Stimulated activated CD4-positive, alpha-beta T cell treated with anti-CD3 and anti-CD28 coated beads, Interleukin-15, amount 100 ng/mL, for 48 hours (primary cell): ENCODE results near the gene ANG.
"Not testable (repeated sequence)": the region's sequence is repeated elsewhere in the genome, so short reads cannot be mapped to it uniquely, and the experiment has no call there.

Experiments used
- DNase-seq, 2 donors: peaks; one replicate each; pipeline ENCODE4 v3.0.0-alpha.2; 2020; ENCODE audit warnings: low read depth in 2 of 2

The ANG gene

DNA sequence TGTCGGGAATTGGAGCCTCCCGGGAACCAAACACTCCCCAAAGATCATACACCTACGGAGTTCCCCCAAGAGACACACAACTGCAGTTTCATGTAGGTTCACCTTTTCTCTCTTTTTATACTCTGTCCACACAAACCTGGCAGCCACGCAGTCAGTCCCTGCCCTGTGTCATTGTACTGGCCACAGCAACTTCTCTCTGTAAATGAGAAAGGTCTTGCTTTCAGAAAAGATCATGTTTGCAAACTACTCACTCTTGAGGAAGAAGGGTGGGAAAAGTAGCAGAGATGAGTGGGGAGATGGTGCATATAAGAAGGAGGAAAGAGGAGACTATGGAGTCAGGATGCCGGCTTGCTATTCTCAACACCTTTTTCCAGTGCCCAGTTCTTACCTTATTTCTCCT, 10.4 kb downstream of the ANG start:
- DNase-seq: no peak

DNA sequence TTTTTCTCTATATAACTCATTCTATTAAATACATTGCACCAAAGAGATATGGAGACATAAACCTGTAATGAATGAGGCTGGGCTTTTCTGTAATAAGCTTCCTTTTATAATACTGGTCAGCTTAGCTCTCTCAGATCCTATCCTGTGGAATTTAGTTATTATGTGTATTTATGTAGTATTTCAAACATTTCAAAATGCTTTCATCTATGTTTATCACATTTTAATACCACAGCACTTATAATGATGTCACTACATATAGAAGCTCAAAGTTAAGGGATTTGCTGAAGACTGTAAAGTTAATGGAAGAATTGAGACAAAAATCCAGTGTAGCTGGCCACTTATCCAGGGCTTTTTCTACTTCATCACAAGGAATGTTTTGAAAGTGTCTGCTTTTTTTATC, 11.4 kb downstream of the ANG start:
- no peak for DNase-seq

DNA sequence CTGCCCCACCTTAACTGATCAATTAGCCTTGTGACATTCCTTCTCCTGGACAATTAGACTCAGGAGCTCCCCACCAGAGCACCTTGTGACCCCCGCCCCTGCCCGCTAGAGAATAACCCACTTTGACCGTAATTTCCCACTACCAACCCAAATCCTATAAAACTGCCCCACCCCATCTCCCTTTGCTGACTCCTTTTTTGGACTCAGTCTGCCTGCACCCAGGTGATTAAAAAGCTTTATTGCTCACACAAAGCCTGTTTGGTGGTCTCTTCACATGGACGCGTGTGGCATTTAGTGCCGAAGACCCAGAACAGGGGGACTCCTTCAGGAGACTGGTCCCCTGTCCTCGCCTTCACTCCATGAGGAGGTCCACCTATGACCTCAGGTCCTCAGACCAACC, 12.4 kb downstream of the ANG start:
- DNase-seq: not testable (repeated sequence)

DNA sequence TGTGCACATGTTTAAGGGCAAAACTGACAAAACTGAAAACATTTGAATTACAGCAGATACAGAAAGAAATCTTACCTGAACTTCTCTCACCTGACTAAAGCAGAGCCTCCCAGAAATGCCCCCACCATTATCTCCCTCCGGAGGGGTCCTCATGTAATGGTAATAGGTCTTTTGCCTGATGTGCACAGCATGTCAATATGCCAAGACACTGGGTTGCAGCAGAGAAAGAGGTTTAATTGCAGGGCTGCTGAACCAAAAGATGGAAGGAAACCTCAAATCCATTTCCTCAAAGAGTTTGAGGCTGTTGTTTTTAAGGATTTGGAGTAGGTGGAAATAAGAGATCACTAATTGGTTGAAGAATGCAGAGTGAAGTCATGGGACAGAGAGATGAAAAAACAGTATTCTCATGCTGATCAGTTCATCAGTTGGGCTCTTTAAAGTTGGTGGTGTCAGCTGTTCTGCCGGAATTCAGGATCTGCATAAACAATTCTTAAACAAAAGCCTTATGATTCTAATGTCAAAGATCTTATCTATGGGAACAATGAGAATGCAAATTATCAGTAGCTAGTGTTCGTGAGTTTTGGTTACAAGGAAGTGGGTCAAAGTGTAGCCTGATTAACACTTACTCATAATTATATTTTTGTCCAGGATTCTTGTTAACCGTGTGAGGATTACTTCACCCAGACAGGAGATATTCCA, 18.2 kb downstream of the ANG start:
- DNase-seq: no peak

DNA sequence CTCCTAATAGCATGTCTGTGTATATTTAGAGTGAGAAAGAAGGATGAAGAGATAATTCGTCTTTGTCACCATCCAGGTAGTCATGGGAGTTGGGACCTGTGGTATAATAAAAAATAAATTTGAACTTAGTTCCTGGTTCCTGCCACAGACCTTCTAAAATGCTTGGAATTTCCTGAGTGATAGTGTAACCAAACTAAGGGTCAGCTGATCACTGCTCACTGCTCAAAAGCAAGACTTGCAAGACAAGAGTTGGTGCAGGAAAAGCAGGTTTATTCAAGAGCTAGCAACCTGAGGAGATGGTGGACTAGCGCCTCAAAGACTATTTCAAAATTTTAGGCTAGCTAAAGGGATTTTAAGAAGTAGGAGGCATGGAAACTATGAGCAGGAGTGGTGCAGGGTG, 19.1 kb downstream of the ANG start:
- no peak for DNase-seq

DNA sequence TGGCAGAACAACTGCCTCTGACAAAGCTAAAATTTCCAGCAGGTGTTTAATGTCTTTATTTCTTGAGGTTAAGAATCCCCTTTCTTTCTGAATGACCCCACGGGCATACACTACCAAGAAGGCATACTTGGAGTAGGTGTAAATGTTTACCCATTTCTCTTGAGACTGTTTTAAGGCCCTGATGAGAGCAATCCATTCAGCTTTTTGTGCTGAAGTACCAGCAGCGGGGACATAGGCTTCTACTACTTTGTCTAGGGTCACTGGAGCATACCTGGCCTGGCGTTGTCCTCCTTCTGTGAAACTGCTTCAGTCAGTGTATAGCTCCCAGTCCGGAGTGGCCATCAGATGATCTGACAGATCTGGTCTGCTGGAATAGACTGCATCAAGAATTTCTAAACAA, 22.7 kb downstream of the ANG start:
- no peak for DNase-seq

DNA sequence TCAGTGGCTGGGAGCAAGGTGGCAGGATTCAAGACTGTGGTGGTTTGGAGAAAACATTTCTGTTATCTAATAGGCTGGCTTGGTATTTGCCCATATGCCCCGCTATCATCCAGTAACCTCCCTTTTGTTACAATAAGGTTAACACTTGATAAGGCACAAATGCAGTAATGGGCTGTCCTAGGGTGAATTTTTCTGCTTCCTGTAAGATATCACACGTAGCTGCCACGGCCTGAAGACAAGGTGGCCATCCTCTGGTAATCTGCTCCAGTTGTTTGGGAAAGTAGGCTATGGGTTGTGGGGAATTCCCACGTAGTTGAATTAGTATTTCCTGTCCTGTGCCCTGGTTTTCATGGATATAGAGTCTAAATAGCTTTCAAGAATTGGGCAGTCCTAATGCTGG, 23.1 kb downstream of the ANG start:
- DNase-seq: no peak

DNA sequence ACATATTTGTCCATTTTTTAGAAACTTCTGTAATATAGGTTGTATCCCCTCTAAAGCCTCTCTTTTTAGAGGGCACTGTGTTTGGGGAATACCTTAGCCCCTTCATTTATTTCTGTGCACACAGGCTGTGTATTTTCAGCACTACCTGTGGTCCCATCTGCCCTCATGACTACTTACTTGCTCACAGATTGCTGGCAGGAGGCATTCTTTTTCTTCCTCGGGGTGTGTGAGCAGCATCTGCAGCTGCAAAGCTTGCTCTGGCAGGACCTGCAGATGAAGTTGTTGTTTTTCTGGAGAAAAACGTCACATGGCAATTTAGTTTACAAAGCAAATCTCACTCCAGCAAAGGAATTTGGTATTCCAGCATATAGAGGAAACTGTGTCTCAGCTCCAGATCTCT, 24.3 kb downstream of the ANG start:
- DNase-seq: no peak

DNA sequence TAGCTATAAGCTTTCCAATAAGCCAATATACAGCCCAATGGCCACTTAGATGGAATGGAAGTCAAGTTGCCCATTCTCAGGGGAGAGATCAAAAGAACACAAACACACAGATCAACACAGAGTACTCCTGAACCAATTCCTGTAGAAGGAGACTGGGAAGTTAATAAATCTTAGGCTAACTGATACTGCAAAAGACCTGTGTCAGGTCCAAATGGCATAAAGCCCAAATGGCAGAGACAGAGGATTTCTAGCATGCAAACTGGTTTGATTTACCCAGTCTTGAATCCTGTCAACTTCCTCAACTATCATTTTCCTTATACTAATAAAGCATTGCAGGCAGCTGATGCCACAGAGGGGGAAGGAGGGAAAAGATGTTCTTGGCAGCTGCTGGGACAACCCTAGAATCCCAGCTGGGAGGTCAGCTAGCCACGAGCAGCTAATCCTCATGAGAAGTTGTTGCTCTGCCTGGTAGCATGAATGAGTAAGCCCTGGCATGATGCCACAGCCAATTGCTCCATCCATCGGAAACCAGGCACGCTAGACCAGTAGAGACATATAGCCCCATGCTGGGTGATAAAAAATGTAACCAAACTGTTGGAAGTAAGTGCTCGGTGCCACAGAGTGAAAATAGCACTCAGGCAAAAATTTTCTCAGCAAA, 26.2 kb downstream of the ANG start:
- DNase-seq: no peak

DNA sequence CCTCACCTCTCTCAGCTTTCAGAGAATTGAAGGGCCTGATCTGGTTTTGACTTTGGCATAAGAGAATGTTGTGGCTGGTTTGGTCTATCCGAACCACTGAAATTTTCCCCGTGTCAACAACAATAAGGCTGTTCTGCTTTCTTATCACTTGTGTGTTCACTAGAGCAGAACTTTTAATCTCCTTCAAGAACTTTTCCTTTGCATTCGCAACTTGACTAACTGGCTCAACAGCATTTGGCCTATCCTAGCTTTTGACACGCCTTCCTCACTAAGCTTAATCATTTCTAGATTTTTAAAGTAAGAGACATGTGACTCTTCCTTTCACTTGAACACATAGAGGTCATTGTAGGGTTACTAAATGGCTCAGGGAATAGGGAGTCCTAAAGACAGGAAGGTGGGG, 31.2 kb downstream of the ANG start:
- DNase-seq: no peak

DNA sequence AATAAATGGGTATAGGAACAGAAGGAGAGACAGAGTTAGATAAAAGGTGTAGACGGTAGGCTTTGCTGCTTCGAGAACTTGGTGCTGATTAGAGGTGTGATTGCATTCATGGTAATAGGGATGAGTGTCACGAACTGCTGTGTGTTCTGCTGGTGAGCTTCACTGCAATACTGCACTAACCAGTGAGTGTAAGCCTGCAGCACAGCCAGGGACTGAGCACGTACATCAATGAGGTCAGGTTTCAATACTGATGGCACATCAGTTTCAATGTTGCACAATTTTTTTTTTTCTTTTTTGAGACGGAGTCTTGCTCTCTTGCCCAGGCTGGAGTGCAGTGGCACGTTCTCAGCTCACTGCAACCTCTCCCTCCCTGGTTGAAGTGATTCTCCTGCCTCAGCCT, 32.2 kb downstream of the ANG start:
- no peak for DNase-seq

DNA sequence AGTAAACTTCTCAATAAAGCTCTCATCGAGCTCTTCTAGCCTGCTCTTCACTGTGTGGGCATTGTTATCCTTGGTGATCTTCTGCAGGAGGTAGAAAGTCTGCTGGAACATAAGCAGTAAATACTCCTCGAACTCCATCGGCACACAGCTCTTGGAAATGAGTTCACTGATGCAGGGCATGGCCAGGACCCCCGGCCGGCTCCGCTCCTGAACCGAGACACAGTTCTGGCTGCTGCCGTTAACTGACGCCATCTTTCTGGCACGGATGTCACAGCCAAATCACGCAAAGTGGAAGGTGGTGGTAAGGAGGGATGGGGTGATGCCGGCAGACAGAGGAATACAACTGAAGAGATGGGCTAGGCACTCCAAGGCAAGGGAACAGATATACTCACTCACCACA, 33.5 kb downstream of the ANG start:
- no peak for DNase-seq

DNA sequence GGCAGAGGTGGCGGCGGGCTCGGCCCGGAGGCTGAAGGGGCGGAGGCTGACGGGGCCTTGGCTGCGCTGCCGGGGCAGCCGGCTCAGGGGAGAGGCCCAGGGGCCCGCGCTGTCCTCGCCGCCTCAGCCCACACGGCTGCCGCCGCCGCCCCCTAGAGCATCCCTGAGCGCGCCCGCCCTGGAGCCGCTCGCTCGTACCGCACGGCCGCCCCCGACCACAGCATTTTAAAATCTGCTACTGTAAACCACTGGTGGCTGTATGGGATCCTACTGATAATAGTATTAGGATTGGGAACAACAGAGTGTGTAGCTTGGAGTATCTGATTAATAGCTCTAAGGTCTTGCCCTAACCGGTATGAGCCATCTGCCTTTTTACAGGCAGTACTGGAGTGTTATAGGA, 34.9 kb downstream of the ANG start:
- DNase-seq: no peak

DNA sequence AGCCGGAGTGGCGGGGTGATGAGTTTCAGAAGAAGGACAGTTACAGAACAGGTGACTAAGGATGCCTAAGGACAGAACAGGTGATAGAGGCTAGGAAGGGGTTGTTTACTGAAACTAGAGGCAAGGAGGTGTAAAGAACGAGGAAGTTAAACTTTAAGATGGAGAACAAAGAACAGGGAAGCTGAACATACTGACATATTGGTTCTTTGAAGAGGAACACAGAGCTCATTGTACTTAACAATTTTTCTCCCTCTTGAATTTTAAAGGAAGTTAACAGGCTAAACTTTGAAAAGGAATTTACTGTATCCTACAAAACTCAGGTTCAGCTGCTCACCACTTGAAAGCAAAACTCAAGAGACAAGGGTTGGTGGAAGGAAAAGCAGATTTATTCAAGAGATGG, 37.6 kb downstream of the ANG start:
- DNase-seq: not testable (repeated sequence)

DNA sequence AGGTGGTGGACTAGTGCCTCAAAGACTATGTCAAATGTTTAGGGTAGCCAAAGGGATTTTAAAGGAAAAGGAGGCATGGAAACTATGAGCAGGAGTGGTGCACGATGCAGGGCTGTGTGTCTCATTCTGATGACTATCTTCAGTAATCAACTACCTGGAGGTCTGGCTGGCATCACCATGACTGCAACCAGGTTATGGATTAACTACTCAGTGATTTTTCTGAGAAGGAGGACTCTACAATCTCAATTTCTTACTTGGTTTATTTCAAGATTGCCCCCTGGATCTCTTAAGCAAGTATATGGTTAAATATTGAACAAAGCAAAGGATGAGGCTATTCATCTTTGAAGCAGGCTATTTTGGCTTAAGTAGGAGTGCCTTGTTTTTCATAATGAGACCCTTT, 38.0 kb downstream of the ANG start:
- DNase-seq: no peak

DNA sequence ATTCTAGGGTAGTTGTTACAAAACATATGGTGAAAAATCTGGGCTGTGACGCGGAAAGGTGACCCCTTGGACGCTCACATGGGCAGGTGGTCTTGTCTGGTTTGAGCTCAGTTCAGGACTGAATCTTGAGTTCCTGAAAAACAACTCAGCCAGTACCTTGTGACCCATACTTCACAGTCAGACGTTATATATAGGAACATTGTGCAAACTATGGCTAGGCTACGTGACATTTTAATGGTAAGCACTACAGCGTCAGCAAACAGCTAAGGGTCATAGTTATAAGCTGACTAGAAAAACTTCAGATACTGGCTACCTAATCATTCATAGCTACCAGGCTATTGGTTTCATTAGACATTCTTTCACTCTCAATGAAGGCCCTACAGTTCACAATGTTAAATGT, 42.3 kb downstream of the ANG start:
- no peak for DNase-seq

DNA sequence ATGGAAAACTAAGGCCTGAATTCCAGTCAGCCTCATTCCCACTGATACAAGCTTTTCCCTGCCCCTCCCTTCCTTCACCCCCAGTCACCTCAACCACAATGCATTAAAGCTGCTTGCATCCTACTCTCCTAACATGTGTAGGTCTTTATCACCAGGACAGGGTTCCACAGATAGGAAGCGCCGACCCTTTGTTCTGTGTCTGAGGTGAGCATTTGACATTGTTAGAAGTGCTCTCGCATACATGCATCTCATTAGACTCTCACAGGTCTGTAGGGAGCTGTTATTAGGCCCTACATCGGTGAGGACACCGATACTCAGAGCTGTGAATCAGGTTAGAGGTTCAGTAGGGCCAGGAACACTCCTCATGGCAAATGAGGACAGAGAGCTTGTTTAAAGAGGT, 43.9 kb downstream of the ANG start:
- DNase-seq: no peak

DNA sequence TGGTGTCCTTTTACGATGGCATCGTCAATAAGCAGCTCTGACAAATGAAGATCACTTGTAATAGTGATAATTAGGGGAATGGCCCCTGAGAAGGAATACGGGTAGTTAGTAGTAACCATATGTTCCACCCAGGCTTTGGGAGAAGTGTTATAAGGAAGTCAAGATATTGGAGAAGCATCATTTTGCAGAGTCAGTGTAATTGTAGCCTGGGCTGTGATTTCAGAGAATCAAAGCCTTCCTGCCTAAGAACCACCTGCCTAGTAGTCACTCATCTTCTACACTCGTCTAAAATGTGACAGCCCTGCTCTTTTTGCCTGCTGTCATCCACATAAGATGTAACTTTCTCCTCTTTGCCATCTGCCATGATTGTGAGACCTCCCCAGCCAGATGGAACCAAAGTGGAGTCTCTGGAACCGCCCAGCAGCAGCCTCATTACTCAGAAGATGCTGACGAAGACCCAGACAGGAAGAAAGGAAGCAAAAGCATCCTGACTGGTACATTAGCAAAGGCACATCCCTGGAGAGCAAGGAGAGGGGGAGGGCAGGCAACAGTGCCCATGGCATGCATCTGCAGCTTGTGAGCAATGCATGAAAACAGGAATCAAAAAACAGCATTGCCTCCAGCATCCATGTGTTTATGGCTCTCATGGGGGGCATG, 44.5 kb downstream of the ANG start:
- DNase-seq: no peak

DNA sequence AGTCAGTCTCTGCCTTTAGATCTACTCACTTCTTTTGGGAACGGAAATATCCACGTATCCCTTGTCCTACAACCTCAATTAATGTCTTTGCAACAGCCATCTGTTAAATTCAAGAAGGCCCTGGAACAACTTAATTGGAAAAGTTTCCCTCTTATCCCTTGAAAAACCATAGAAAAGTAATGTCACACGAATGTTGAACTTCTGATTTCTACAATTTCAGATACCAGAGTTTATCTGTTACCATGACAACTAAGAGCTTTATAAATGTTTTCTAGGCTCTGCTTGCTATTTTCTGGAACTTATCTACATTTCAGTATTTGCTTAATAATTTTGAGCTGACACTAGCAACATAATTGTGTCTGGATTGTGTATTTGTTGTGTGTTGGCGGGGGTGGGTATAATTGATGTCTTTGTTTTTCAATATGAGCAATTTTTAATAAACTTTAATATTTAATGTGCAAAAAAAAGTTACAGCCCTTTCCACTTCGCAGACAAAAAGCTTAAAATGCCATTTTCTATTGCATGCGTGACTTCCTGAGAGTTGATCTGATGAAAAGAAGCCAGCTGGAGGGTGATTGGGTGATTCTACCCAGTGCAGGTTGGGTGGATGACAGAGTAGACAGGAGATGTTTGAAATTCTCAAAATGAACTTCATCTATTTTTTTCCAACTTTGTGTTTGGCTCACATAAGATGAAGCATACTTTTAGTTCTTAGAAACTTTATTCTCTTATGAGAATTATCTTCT, 45.3 kb downstream of the ANG start:
- no peak for DNase-seq

DNA sequence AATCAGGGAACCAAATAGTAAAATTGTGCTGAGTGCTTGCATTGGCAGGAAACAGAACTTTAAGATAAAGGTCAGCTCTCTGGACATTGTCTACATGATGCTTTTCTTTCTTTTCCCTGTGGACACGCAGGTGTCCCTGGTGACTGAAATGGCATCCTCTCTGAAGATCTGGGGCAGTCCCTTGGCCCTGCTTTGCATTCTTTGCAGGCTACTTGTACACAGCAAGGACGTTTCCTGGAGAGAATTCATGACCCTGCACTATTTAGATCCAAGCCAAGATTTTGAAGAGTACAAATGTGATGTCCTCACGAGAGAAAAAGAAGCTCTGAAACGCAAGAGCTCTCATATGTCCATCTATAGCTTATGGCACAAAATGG, 45.9 kb downstream of the ANG start:
- no peak for DNase-seq

DNA sequence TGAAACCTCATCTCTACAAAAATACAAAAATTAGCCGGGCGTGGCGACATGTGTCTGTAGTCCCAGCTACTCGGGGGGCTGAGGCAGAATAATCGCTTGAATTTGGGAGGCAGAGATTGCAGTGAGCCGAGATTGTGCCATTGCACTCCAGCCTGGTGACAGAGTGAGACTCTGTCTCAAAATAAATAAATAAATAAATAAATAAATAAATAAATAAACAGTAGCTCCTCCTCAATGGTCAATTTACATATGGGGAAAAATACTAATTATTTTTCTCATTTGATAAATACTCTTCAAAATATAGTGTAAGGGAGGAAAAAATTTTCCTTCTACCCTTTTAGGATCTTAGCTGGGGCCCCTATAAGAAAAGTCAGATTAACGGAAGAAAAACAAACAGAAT, 49.7 kb downstream of the ANG start:
- DNase-seq: not testable (repeated sequence)

DNA sequence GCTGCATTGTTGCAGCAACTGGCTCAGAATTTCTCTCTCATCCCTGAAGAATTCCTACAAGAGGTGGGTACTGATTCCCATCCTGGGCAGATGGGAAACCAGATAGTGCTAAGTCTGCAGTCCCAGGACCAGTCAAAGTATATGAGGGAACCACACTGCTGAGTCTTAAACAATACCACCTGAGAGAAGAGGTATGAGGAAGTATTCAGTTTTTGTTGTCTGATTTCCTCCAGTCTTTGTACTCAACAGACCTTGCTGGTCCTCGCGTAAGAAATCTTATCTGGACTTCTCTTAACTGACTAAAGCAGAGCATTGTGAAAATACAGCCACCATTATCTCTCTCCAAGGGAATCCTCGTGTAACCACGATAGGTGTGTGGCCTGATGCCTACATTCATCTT, 53.6 kb downstream of the ANG start:
- no peak for DNase-seq

DNA sequence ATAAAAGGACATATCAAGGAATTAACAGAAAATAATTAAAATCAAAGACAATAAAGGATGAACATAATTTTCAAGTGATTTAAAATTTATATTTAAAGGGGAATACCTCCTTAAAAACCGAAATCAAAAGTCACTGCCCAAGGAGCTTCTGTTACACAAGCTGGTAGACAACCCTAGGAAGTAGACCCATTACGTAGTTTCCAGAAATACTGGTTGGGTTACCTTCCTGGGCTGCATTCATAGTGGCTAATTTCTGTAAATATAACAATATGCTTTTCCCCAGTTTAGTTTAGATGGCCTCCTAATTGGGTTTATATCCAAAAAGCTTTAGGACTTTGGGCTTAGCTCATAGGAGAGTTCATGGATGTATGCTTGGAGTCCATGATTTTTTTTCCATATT, 55.0 kb downstream of the ANG start:
- DNase-seq: no peak
